ENCODE results near the gene CHCHD5. TPM values are rescaled to one million over a fixed set of nuclear protein-coding genes. Genes with fewer than 3 reads are reported as not detected.

The CHCHD5 gene
- total RNA-seq, 1 donor from 2014 or later: 33.5 TPM

- Mint-ChIP-seq H3K36me3 (no peaks in the 10 kb centered on the region), H3K27me3 (peaks cover 10% of the 10 kb centered on the region), H3K27ac (no peak overlapping the region), H3K4me3 (no peak overlapping the region), H3K9me3 (no peaks in the 10 kb centered on the region), H3K4me1 (ENCODE audit: unreplicated experiment) (no peaks in the 10 kb centered on the region)
- no peak for TF ChIP-seq CTCF (conservative IDR thresholded peaks at IDR 0.05)
- no peak for DNase-seq (ENCODE audit: extremely low spot score, unreplicated experiment)
Measured at GRCh38 chr2:112621790-112622527, 37.5 kb downstream of the CHCHD5 start.

- no peak overlapping the region for H3K4me3 Mint-ChIP-seq
- no peaks in the 10 kb centered on the region for H3K36me3 Mint-ChIP-seq
- H3K27me3 Mint-ChIP-seq: peaks cover 10% of the 10 kb centered on the region
- H3K9me3 Mint-ChIP-seq: no peaks in the 10 kb centered on the region
- no peak overlapping the region for H3K27ac Mint-ChIP-seq
- DNase-seq (ENCODE audit: extremely low spot score, unreplicated experiment): no peak
- no peaks in the 10 kb centered on the region for H3K4me1 Mint-ChIP-seq (ENCODE audit: unreplicated experiment)
- TF ChIP-seq CTCF (conservative IDR thresholded peaks at IDR 0.05): no peak
Measured at GRCh38 chr2:112622528-112622849, 38.1 kb downstream of the CHCHD5 start.

DNA sequence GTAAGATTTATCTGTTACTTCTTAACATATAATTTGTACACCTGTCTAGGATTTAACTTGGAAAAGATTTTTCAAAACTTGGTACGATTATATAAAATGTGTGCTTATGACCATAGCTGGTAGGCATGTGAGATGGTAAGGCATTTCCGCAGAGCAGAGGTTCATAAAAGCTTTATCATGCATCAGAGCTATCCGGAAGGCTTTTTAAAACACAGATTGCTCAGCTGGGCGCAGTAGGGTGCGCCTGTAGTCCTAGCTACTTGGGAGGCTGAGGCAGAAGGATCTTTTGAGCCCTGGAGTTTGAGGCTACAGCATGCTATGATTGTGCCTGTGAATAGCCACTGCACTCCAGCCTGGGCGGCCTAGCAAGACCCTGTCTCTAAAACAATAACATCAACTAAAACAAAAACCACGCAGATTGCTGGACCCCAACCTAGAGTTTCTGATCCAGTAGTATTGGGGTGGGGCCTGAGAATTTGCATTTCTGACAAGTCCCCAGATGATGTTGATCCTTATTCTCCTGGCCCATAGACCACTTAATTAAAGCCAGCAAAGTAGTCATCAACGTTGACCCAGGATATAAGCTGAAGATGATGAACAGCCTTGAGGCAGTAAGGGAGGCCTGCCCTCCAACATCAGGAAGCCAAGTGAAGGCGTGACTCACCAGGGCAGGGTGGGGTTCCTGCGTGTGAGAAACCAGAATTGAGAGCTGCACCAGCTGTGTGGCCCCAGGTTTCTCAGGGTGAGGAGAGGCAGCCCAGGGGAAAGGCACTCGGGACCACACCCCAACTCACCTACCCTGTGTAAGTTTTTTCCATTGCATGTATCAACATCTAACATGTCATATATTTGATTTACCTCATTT, 39.7 kb downstream of the CHCHD5 start:
- Mint-ChIP-seq H3K4me3 (no peak overlapping the region), H3K36me3 (no peaks in the 10 kb centered on the region), H3K27me3 (peaks cover 10% of the 10 kb centered on the region), H3K4me1 (ENCODE audit: unreplicated experiment) (no peaks in the 10 kb centered on the region), H3K27ac (peak overlapping the region; percentile 78), H3K9me3 (no peaks in the 10 kb centered on the region)
- TF ChIP-seq CTCF (conservative IDR thresholded peaks at IDR 0.05): no peak
- DNase-seq (ENCODE audit: extremely low spot score, unreplicated experiment): no peak

DNA sequence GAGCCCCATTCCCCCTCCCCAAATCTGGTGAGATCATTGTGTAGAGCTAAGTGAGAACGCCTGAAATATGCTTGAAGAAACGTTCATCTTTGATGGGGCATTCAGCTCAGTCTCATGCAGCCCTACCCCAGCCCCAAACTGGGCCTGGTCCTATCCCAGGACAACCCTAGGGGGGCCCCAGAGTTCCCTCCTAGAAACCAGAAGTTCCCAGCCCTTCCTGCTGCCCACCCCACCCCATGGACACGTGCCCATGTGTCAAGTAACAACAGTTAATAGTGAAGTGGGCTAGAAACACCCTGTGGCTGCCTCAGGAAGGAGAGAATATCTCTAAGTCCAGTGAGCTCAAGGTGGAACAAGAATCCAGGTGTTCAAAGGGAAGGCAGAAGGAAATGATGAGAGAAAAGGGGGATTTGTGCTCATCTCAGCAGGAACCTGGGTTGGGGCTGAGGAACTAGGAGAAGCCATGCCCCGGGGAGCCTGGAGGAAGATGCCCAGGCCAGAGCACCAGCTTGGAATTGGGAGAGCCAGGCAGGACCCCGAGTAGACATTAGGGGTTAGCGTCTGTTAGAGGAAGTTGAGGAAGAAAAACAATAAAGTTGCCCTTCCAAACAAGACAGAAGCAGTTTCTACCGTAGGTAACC, 41.2 kb downstream of the CHCHD5 start:
- peaks cover 11% of the 10 kb centered on the region for H3K4me1 Mint-ChIP-seq (ENCODE audit: unreplicated experiment)
- H3K36me3 Mint-ChIP-seq: no peaks in the 10 kb centered on the region
- H3K27ac Mint-ChIP-seq: no peak overlapping the region
- no peak for DNase-seq (ENCODE audit: extremely low spot score, unreplicated experiment)
- TF ChIP-seq CTCF (conservative IDR thresholded peaks at IDR 0.05): no peak
- H3K4me3 Mint-ChIP-seq: no peak overlapping the region
- H3K9me3 Mint-ChIP-seq: no peaks in the 10 kb centered on the region
- peaks cover 13% of the 10 kb centered on the region for H3K27me3 Mint-ChIP-seq

DNA sequence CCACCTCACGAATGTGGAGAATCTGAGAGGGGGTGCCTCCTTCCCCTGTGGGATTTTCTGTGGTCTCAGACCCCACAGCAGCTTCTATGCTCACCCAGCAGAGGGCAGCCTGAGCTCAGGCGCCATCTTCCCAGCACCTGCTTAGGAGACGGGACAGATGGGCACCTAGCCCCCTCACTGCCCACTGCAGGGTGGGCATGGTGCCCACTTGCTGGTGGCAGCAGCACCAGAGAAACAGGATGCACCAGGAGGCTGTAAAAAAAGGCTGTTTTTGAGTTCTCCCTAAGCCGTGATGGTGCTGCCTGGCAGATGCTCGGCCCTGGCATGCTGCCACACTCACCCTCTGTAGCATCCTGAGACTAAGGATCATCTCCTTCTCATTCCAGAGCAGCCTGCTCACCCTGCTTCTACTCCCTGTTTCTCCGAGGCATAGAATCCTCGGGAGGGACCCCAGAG, 42.2 kb downstream of the CHCHD5 start:
- Mint-ChIP-seq H3K27me3 (peaks cover 10% of the 10 kb centered on the region), H3K9me3 (no peaks in the 10 kb centered on the region), H3K4me1 (ENCODE audit: unreplicated experiment) (peaks cover 22% of the 10 kb centered on the region), H3K36me3 (no peaks in the 10 kb centered on the region), H3K4me3 (no peak overlapping the region), H3K27ac (no peak overlapping the region)
- TF ChIP-seq CTCF (conservative IDR thresholded peaks at IDR 0.05): peak; percentile 77
- no peak for DNase-seq (ENCODE audit: extremely low spot score, unreplicated experiment)
